Stimulated activated CD8-positive, alpha-beta memory T cell treated with anti-CD3 and anti-CD28 coated beads, Interleukin-4, amount 100 ng/mL, for 4 hours (primary cell): Measurements from ENCODE around the gene FAM171A1.
"Not testable (repeated sequence)": the region's sequence is repeated elsewhere in the genome, so short reads cannot be mapped to it uniquely, and the experiment has no call there.

Experiments used
- DNase-seq, 2 donors: peaks; one replicate each; pipeline ENCODE4 v3.0.0-alpha.2; 2020; ENCODE audit warnings: low read depth in 2 of 2, low spot score in 1 of 2

Gene FAM171A1

DNA sequence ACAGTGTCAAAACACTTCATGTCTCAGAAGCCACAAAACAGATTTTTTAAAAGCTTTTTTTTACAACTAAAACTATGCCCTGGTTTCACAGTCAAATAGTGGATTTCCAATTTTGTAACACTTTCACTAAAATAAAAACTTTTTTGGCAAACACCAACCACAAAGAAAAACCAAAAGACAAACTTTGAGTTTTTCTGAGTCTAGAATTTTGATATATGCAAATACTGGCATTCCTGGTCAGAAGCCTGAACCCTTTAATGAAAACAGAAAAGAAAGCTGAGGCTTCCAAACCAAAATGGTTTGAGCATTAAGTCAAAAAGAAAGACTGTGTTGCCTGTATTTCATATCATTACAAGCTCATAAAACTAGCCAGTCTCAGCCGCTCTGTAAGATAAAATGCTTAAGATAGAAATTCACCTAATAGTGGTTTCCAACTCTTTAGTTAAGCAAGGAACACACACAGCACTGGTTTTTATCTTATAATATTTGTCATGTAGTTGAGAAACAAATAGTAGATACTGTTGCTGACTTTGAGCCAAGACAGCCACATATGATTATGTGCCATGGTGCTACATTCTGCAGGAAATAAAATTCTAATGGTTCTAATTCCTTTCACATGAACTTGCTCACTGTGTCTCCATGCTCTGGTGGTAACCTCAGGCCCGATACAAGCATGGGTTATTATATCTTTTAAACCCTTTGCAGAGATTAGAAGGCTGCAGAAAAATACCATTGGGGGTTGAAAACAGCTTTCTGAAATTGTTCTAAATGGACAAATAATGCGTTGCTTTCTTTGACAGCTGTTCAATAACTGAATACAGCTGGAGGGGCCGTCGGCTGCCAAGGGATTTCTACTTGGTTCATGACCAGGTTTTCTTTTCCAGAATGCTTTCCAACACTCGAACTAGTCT, 49.4 kb downstream of the FAM171A1 start:
- DNase-seq, result no peak

DNA sequence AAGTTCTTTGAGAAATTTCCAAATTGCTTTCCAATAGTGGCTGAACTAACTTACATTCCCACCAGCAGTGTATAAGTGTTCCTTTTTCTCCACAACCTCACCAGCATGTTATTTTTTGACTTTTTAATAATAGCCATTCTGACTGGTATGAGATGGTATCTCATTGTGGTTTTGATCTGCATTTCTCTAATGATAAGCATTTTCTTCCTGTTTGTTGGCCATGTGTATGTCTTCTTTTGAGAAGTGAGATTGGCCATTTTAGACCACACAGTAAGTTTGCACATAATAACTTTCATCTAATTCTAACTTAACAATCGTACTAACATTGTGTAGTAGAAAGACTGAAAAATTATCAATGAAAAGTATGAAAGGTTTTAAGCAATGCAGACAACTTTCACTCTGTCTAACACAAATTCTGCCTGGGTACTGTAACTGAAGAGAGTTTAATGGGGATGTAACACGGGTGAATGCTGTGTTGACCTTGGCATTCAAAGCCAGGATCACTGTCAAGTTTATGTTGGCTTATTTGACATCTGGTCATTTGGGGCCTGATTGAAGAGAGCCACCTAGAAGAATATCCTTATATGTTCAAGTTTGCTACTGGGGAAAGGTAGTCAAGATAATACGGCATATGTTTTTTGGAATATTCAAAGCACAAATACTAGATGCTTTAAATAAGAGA, 50.4 kb downstream of the FAM171A1 start:
- DNase-seq, result no peak

DNA sequence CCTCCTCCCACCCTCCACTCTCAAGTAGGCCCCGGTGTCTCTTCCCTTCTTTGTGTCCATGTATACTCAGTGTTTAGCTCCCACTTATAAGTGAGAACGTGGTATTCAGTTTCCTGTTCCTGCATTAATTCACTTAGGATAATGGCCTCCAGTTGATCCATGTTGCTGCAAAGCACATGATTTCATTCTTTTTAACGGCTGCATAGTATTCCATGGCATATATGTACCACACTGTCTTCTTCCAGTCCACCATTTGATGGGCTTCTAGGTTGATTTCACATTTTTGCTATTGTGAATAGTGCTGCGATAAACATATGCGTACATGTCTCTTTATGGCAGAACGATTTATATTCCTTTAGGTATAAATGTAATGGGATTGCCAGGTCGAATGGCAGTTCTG, 51.0 kb downstream of the FAM171A1 start:
- DNase-seq, result no peak

GRCh38 chr10:15316871-15317464, 54.1 kb downstream of the FAM171A1 start:
- no peak for DNase-seq

GRCh38 chr10:15316145-15316544, 54.9 kb downstream of the FAM171A1 start:
- no peak for DNase-seq

DNA sequence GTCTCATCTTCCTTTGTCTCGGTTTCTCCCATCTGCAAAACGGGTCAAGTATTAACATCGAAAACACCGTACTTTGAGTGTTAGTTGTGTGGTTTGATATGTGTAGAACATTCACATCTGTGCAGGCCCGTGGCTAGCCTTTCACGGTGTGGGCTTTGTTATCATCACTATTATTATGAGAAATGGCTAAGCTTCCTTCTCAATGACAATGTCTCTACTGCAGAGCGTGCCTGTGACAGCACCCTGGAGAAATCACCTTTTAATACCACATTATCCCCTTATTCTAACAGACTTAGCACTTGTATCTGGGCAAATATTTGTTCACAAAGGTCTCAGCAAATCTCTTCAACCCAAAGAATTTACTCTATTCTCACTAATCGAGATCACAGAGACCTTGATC, 55.8 kb downstream of the FAM171A1 start:
- DNase-seq, result no peak

DNA sequence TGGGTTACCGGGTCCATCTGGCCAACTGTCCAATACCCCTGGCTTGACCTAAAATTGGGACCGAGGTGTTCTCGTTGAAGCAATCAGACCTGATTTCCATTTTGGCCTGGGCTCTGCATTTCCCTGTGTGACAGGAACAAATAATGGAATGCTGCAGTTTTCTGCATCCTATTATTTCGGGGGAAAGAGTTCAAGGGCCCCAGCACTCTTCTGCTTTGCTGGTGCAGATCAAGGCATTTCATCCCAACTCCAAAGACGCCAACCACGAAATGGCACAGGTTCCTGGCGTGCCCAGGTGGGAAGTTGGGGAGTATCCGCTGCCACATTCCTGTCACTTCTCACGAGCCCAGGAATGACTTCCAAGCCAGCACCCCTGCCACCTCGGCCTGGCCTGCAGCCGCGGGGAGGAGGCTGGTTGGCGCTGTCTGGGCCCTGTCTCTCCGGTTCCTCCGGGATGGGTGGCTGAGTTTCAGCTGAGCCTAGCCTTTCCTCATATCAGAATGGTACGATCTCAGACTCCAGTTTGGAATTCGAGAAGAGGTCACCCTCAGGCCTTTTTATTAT, 56.5 kb downstream of the FAM171A1 start:
- no peak for DNase-seq

DNA sequence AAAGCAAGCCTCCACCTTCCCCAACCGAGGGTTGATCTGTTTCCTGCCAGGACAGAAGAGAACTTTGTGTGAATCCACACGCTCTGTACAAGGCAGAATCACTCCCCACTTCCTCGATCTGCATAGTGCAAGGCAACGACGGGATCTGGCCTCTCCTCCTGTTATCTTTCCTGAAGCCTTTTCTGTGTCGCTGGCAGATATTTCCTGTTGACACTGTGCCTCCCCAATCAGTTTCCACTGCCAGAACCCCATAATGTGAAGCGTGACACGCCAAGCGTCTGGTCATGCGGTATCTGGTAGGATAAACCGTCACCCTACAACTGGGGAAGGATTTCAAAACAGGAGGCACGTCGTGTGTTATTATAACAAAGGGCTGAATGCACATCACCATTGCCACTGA, 57.2 kb downstream of the FAM171A1 start:
- no peak for DNase-seq

DNA sequence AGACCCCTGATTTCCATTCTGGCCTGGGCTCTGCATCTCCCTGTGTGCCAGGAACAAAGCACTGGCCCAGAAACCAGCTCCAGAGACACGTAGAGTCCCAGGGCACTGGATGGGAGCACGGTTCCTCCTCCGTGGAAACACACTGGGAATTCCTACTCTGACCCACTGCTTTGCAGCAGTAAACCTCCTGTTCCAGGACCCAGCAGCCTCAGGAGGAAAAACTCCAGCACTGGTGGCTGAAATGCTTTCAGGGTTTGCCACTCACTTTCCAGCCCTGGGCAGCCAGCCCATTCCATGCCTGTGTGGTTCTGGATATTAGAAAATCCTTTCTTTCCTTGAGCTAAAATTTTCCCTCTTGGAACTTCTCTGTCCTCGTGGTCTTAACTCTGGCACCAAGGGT, 58.0 kb downstream of the FAM171A1 start:
- DNase-seq, result no peak

DNA sequence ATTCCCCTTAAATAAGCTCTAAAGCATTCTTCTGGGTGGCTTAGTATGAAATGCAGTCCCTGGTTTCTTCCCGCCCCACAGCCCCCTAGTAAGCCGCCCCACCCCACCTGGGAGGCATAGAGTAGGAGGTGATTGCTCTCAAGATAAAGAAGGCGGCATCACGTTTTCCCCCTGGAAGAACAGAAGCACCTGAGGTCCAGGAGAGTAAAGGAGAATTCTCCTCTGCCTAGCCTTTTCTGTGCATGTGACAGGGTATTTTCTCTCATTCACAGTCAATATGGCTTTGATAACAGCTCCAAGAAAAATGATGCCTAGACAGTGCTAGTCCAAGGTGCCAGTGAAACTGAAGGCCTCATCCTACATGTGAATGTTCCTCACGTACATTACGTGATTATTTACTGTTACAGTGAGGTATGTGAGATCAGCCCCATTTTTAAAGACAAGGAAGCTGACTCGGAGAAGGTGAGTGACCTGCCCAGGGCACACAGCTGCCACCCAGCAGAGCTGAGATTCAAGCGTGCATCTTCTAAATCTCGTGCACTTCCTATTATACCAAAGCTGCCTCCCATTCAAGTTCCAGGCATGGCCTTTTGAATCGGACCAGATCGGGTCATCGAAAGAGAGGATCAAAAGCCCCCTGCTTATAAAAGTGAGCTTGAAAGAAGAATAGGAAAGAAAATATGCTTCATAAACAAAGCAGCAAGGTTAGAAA, 59.4 kb downstream of the FAM171A1 start:
- no peak for DNase-seq

DNA sequence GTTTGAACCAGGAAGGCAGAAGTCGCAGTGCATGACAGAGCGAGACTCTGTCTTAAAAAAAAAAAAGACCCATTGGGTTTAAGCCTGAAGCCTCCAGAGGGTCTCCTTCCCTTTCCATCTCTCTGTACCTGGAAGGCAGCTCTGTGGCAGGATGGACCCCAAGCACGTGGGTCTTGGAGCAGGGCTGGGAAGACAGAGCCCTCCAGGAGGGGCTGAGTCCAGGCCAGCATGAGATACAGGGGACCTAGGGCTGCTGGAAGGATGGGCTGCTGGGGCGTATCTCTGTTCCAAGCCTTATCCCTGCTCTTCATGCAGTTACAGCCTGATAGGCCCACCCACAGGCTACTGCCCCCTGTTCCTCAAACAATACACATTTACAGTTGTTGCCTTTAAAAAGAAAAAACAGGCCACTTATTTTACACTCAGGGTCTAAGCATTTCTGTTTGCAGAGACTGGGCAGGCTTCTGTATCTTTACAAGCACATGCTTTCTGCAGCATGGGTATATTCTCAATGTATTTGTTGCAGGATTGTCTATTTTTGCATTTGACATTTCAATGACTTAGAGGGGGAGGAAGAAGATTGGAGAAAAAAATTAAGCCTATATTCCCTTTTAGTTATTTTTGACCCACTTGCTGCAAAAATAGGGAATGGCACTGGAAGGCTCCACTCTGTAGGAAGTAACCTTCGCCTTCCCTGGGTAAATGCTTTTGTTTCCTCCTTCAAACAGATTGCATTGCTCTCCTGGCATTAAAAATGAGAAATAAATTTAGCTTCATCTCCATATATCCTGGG, 60.1 kb downstream of the FAM171A1 start:
- DNase-seq, result no peak

GRCh38 chr10:15309221-15309620, 61.9 kb downstream of the FAM171A1 start:
- DNase-seq, result no peak

- DNase-seq, result no peak
Observed at GRCh38 chr10:15306735-15307280, 64.3 kb downstream of the FAM171A1 start.

- DNase-seq, result no peak
Observed at GRCh38 chr10:15305634-15306033, 65.5 kb downstream of the FAM171A1 start.

DNA sequence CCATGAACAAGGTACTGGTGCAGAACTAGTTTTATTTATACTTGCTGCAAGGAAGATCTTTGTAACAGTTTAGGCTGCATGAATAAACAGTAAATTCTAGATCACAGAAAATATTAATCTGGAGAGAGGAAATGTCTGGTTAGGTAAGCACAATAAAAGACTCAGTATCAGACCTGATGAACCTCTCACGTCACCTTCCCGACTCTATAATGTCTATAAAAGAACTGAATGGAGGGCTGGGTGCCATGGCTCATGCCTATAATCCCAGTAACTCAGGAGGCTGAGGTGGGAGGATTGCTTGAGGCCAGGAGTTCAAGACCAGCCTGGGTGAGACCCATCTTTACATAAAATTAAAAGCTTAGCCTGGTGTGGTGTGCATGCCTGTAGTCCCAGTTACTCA, 65.9 kb downstream of the FAM171A1 start:
- no peak for DNase-seq

GRCh38 chr10:15302188-15302956, 68.7 kb downstream of the FAM171A1 start:
- not testable (repeated sequence) for DNase-seq

DNA sequence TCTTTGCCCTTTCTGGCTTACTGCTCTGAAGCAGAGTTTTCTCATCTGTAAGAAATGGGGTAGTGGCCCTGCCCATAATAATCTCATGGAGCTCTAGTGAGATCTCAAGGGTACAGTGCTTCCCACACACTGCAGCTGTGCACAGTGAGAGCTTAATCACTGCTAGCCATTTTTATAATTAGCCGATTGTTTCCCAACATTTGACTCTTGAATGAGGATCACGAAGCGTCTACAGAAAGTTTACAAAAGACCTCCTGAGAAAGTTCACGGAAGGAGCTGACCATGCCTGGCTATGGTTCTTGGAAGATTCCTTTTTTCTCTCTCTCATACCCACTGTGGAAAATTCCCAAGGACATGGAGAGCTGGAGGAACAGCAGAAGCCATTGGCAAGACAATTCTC, 70.4 kb downstream of the FAM171A1 start:
- no peak for DNase-seq

GRCh38 chr10:15300145-15300544, 70.9 kb downstream of the FAM171A1 start:
- no peak for DNase-seq

GRCh38 chr10:15296701-15297100, 74.4 kb downstream of the FAM171A1 start:
- no peak for DNase-seq
